MG63 (cell line): ENCODE data around the gene ATF4. TPM values are rescaled to one million over a fixed set of nuclear protein-coding genes. Genes with fewer than 3 reads are reported as not detected.

ENCODE experiments used
- DNase-seq: peaks from one replicate; pipeline ENCODE4 v3.0.0-alpha.2; 2020
- H3K27me3 ChIP-seq: fragments of 250-450 bp; sonication (Bioruptor Pico); 2 replicates; pipeline ENCODE4 v1.5.1; 2020; ENCODE audit warnings: mild to moderate bottlenecking, moderate library complexity
- H3K36me3 ChIP-seq: fragments of 250-450 bp; sonication (Bioruptor Pico); 2 replicates; pipeline ENCODE4 v1.5.1; 2020; ENCODE audit warnings: mild to moderate bottlenecking, moderate library complexity
- H3K4me3 ChIP-seq: fragments of 250-450 bp; sonication (Bioruptor Pico); 2 replicates; pipeline ENCODE4 v1.5.1; 2020; ENCODE audit warnings: mild to moderate bottlenecking, moderate library complexity
- H3K9me3 ChIP-seq: fragments of 250-450 bp; sonication (Bioruptor Pico); 2 replicates; pipeline ENCODE4 v1.5.1; 2020; ENCODE audit warnings: mild to moderate bottlenecking, moderate library complexity
- total RNA-seq: library from RNA; depleted of rRNA; stranded (reverse); fragments of >200 nt; shearing (Covaris generic); gene quantifications from 2 replicates; pipeline ENCODE4 v1.2.3, GENCODE V29; 2014; ENCODE audit warnings: low replicate concordance

ATF4 gene
- total RNA-seq, 1 experiment from 2014 or later: 436 TPM

GRCh38 chr22:39558950-39559349 is 38.6 kb downstream of the ATF4 start:
- no peaks in the 10 kb centered on the region for H3K9me3 ChIP-seq
- peaks cover 12% of the 10 kb centered on the region for H3K27me3 ChIP-seq
- H3K36me3 ChIP-seq: no peaks in the 10 kb centered on the region
- DNase-seq: no peak
- H3K4me3 ChIP-seq: no peak overlapping the region

- peak; percentile 21 for DNase-seq
- Histone ChIP-seq H3K27me3 (peaks cover 12% of the 10 kb centered on the region), H3K4me3 (no peak overlapping the region), H3K36me3 (no peaks in the 10 kb centered on the region), H3K9me3 (no peaks in the 10 kb centered on the region)
Measured at GRCh38 chr22:39559456-39560105, 39.2 kb downstream of the ATF4 start.

DNA sequence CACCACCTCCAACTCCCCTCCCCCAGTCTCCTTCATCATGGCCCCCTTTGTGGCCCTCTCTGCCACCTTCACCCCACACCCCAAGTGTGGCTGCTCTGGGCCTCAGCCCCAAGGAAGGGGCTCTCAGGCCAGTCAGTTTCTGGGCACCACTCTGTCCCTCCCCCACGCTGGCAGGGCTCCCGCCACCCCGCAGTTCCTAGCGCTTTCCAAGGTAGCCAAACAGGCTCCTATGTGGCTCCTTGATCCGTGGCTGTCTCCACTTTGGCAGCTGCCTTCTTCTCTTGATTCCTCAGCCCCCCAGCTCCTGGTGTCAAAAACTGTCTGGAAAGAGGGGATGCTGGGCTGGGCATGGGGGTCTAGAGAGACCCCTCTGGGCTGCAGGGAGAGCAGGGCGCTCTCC is 39.8 kb downstream of the ATF4 start:
- no peaks in the 10 kb centered on the region for H3K36me3 ChIP-seq
- no peak for DNase-seq
- peaks cover 12% of the 10 kb centered on the region for H3K27me3 ChIP-seq
- H3K9me3 ChIP-seq: no peaks in the 10 kb centered on the region
- no peak overlapping the region for H3K4me3 ChIP-seq

DNA sequence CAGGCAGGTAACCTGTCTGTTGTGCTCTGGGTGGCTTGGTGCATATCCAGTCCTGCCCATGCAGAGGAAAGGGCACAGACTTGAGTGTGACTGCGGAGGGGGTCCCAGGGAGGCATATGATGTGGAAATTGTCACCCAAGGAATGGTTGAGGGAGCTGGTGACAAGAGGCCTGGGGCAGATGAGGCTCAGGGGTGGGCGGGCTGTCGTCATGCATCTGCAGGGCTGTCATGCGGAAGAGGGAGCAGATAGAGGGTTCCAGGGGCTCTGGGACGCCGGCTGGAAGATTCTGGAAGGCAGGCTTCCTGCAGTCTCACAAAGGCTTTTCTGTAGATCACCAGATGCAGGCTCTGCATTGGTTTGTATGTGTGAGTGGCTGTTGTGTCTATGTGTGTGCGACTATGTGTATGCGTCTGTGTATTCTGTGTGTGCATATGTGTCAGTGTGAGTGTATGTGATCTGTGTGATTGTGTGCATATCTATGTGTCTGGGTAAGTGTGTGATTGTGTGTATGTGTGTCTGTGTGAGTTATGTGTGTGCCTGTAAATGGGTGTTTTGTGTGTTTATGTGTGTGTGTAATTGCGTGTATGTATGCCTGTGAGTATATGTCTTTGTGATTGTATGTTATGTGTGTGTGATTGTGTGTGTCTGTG is 42.6 kb downstream of the ATF4 start:
- no peaks in the 10 kb centered on the region; the same call in 1 of the 2 replicates for H3K27me3 ChIP-seq
- no peak overlapping the region for H3K4me3 ChIP-seq
- no peaks in the 10 kb centered on the region for H3K36me3 ChIP-seq
- no peak for DNase-seq
- H3K9me3 ChIP-seq: no peaks in the 10 kb centered on the region

DNA sequence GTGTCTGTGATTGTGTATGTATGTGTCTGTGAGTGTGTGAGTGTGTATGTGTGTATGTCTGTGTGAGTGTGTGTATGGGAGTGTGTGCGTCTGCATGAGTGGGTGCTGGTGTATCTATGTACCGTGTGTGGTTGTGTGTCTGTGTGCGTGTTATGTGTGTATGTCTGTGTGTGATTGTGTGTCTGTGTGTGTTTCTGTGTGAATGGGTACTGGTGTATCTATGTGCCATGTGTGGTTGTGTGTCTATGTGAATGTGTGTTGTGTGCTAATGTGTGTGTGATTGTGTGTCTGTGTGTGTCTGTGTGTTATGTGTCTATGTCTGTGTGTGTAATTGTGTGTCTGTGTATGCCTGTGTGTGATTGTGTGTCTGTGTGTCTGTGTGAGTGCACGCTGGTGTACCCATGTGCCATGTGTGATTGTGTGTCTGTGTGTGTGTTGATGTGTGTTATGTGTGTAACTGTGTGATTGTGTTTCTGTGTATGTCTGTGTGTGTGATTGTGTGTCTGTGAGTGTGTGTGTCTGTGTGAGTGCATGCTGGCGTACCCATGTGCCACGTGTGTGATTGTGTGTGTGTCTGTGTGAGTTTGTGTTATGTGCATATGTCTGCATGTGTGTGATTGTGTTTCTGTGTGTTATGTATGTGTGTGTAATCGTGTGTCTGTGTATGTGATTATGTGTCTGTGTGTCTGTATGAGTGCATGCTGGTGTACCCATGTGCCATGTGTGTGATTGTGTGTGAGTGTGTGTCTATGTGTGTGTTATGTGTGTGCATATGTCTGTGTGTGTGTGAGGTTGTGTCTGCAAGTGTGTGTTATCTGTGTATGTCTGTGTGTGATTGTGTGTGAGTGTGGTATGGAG is 43.4 kb downstream of the ATF4 start:
- no peak for DNase-seq
- H3K4me3 ChIP-seq: no peak overlapping the region
- H3K9me3 ChIP-seq: no peaks in the 10 kb centered on the region
- no peaks in the 10 kb centered on the region; the same call in 1 of the 2 replicates for H3K27me3 ChIP-seq
- H3K36me3 ChIP-seq: no peaks in the 10 kb centered on the region

- Histone ChIP-seq H3K4me3 (no peak overlapping the region), H3K36me3 (no peaks in the 10 kb centered on the region), H3K9me3 (no peaks in the 10 kb centered on the region), H3K27me3 (no peaks in the 10 kb centered on the region; the same call in 1 of the 2 replicates)
- DNase-seq: no peak
Measured at GRCh38 chr22:39565414-39565944, 45.1 kb downstream of the ATF4 start.

GRCh38 chr22:39567135-39567946 is 47.0 kb downstream of the ATF4 start:
- no peaks in the 10 kb centered on the region; the same call in 1 of the 2 replicates for H3K27me3 ChIP-seq
- no peaks in the 10 kb centered on the region for H3K36me3 ChIP-seq
- no peaks in the 10 kb centered on the region for H3K9me3 ChIP-seq
- H3K4me3 ChIP-seq: no peak overlapping the region
- DNase-seq: no peak

DNA sequence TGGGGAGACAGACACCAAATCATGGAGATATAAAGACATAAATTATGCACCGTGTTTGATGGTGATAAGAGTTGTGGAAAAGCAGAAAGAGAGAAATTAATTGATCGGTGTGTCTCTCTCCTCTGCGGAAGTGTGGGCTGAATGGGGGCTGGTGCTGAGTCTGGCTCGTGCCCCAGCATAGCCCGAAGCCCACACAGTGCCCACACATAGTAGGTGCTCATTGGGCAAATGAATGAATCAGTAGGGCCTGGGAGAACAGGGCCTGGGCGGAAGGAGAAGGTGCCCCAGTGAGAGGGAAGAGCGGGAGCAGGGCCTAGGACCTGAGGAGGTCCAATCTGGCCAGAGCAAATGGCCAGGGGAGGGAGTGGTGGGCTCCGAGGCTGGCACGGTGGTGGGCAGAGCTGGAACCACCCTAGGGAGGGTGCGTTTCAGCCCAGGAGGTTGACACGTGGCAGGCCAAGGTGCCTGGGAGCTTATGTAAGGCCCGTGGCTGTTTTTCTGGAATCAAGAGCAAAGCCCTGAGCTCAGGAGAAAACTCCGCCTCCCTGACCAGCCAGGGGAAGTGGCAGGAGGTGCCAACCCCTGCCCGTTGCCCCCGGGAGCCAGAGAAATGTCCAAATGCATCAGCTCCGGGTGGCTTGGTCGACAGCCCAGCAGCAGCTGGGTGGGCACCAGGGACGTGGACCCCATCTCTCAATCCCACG is 48.1 kb downstream of the ATF4 start:
- no peaks in the 10 kb centered on the region for H3K36me3 ChIP-seq
- H3K27me3 ChIP-seq: no peaks in the 10 kb centered on the region; the same call in 1 of the 2 replicates
- DNase-seq: no peak
- H3K4me3 ChIP-seq: no peak overlapping the region
- no peaks in the 10 kb centered on the region for H3K9me3 ChIP-seq

- Histone ChIP-seq H3K9me3 (no peaks in the 10 kb centered on the region), H3K27me3 (no peaks in the 10 kb centered on the region), H3K4me3 (no peak overlapping the region), H3K36me3 (no peaks in the 10 kb centered on the region)
- DNase-seq: no peak
Measured at GRCh38 chr22:39569066-39569465, 48.7 kb downstream of the ATF4 start.

GRCh38 chr22:39570226-39570625 is 49.9 kb downstream of the ATF4 start:
- Histone ChIP-seq H3K36me3 (no peaks in the 10 kb centered on the region), H3K4me3 (no peak overlapping the region), H3K27me3 (no peaks in the 10 kb centered on the region), H3K9me3 (no peaks in the 10 kb centered on the region)
- no peak for DNase-seq

DNA sequence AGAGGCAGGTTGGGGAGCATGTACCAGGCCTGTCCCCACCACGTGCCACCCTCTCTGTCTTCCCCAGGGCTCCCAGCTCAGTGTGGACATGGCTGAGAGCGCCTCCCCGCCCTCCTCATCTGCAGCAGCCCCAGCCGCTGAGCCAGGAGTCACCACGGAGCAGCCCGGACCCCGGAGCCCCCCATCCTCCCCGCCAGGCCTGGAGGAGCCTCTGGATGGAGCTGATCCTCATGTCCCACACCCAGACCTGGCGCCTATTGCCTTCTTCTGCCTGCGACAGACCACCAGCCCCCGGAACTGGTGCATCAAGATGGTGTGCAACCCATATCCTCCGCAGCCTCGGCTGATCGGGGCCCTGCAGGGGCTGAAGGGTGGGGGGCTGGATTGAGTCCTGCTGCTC is 50.3 kb downstream of the ATF4 start, which contains the start of gene CACNA1I:
Gene CACNA1I, plus strand, starts transcription at position 89 of the 400 bp plus-strand sequence. Its CDS starts 0 bp downstream, at position 89.
- H3K9me3 ChIP-seq: no peaks in the 10 kb centered on the region
- H3K4me3 ChIP-seq: no peak within 1 kb of the TSS
- no peaks in the 10 kb centered on the region for H3K27me3 ChIP-seq
- no peaks in the 10 kb centered on the region for H3K36me3 ChIP-seq
- DNase-seq: no peak

DNA sequence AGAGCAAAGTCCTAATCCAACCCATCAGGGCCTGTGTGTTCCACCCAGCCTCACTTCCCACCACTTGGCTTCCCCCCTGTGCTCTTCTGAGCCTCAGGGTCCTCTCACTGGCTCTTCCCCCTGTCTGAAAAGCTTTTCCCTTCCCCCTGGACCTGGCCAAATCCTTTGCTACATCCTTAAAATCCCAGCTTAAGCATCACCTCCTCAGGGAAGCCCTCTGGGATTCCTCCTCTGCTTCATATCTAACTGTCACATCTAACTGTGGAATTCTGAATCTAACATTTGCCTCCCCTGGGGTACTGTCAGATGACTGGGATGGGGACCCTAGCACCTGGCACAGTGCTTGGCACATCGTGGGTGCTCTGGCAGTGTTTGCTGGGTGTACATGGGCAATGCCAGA is 51.2 kb downstream of the ATF4 start:
- no peak for DNase-seq
- Histone ChIP-seq H3K36me3 (no peaks in the 10 kb centered on the region), H3K27me3 (no peaks in the 10 kb centered on the region), H3K4me3 (no peak overlapping the region), H3K9me3 (no peaks in the 10 kb centered on the region)
